Neutrophil (primary cell): ENCODE data around the gene UTP18.
"Not testable (repeated sequence)": the region's sequence is repeated elsewhere in the genome, so short reads cannot be mapped to it uniquely, and the experiment has no call there.

Source experiments
- H3K27ac ChIP-seq: fragments of 200-600 bp; sonication (generic); 2 replicates; pipeline ENCODE4 v1.5.1; 2016; ENCODE audit warnings: mild to moderate bottlenecking, moderate library complexity
- H3K27me3 ChIP-seq: fragments of 200-600 bp; sonication (generic); 2 replicates; pipeline ENCODE4 v1.6.0; 2016; ENCODE audit warnings: mild to moderate bottlenecking
- H3K36me3 ChIP-seq: fragments of 200-600 bp; sonication (generic); 2 replicates; pipeline ENCODE4 v1.5.1; 2017
- H3K4me1 ChIP-seq, 2 experiments: fragments of 200-600 bp in 1 of 2; sonication (generic) in 1 of 2; 1 replicate in 1 of 2; 2 replicates in 1 of 2; pipeline versions ENCODE4 v1.5.1 to v1.6.1; 2013 to 2016; ENCODE audit warnings: low read depth in 1 of 2, low read length in 1 of 2, mild to moderate bottlenecking in 1 of 2, moderate library complexity in 1 of 2; ENCODE audit not compliant: control insufficient read depth in 1 of 2, insufficient read depth in 1 of 2
- H3K4me3 ChIP-seq, 2 experiments: fragments of 200-600 bp in 1 of 2; sonication (generic) in 1 of 2; 1 replicate in 1 of 2; 2 replicates in 1 of 2; pipeline ENCODE4 v1.5.1; 2013 to 2016; ENCODE audit warnings: low read depth in 1 of 2, low read length in 1 of 2, mild to moderate bottlenecking in 1 of 2, moderate library complexity in 1 of 2
- H3K9me3 ChIP-seq: fragments of 200-600 bp; sonication (generic); 2 replicates; pipeline ENCODE4 v1.5.1; 2016
- CTCF ChIP-seq: fragments of 200-600 bp; sonication (generic); IDR thresholded peaks from 2 replicates; pipeline ENCODE4 v1.5.1; 2016; ENCODE audit warnings: antibody characterized with exemption

The UTP18 gene

GRCh38 chr17:51298508-51299371 is 38.4 kb downstream of the UTP18 start:
- H3K27me3 ChIP-seq: no peaks in the 10 kb centered on the region
- H3K4me3 ChIP-seq: no peak overlapping the region
- H3K36me3 ChIP-seq: peaks cover 6% of the 10 kb centered on the region
- no peaks in the 10 kb centered on the region for H3K9me3 ChIP-seq
- no peak for TF ChIP-seq CTCF
- H3K27ac ChIP-seq: no peak overlapping the region
- peaks cover 9 to 12% of the 10 kb centered on the region in 2 experiments for H3K4me1 ChIP-seq

- no peak for TF ChIP-seq CTCF
- H3K9me3 ChIP-seq: no peaks in the 10 kb centered on the region
- no peaks in the 10 kb centered on the region for H3K27me3 ChIP-seq
- H3K4me3 ChIP-seq: no peak overlapping the region
- H3K4me1 ChIP-seq: peaks cover 9 to 12% of the 10 kb centered on the region in 2 experiments
- no peak overlapping the region for H3K27ac ChIP-seq
- H3K36me3 ChIP-seq: peaks cover 6% of the 10 kb centered on the region
These were observed 39.5 kb downstream of the UTP18 start for GRCh38 chr17:51299859-51300258.

- TF ChIP-seq CTCF: no peak
- no peak overlapping the region for H3K27ac ChIP-seq
- H3K36me3 ChIP-seq: no peaks in the 10 kb centered on the region
- H3K4me3 ChIP-seq: no peak overlapping the region
- no peaks in the 10 kb centered on the region for H3K9me3 ChIP-seq
- no peaks in the 10 kb centered on the region for H3K4me1 ChIP-seq
- no peaks in the 10 kb centered on the region for H3K27me3 ChIP-seq
These were observed 44.8 kb downstream of the UTP18 start for GRCh38 chr17:51305182-51305581.

- not testable (repeated sequence) for H3K27ac ChIP-seq, H3K36me3 ChIP-seq, H3K4me3 ChIP-seq, H3K27me3 ChIP-seq, H3K4me1 ChIP-seq, H3K9me3 ChIP-seq
These were observed 51.7 kb downstream of the UTP18 start for GRCh38 chr17:51312003-51312402.

- no peak for TF ChIP-seq CTCF
These were observed 58.8 kb downstream of the UTP18 start for GRCh38 chr17:51319186-51319585.

GRCh38 chr17:51322390-51323029 is 62.2 kb downstream of the UTP18 start:
- Histone ChIP-seq H3K27ac (no peak overlapping the region), H3K9me3 (peaks cover 5% of the 10 kb centered on the region), H3K27me3 (peaks cover 10% of the 10 kb centered on the region), H3K4me3 (no peak overlapping the region), H3K4me1 (no peaks in the 10 kb centered on the region), H3K36me3 (no peaks in the 10 kb centered on the region)
- no peak for TF ChIP-seq CTCF

More at GRCh38 chr17:51319186-51319585, 58.8 kb downstream of the UTP18 start:
- H3K36me3 ChIP-seq: no peaks in the 10 kb centered on the region
- H3K4me1 ChIP-seq: no peaks in the 10 kb centered on the region
- H3K27ac ChIP-seq: peak overlapping the region; percentile 55
- H3K4me3 ChIP-seq: no peak overlapping the region
- H3K9me3 ChIP-seq: peaks cover 9% of the 10 kb centered on the region
- peaks cover 10% of the 10 kb centered on the region for H3K27me3 ChIP-seq
